Mesenchymal stem cell (in vitro differentiated cells and primary cell): Measurements from ENCODE around the gene TENM4.

ENCODE experiments used
- DNase-seq: peaks from one replicate; pipeline ENCODE4 v3.0.0-alpha.2; 2013
- H2AFZ ChIP-seq: one replicate; pipeline ENCODE4 v1.6.1; 2013; ENCODE audit warnings: low read depth, mild to moderate bottlenecking, control low read depth, inconsistent platforms, low read length, moderate library complexity
- H2AK5ac ChIP-seq: 2 replicates; pipeline ENCODE4 v1.6.1; 2013; ENCODE audit warnings: low read length, moderate library complexity, mild to moderate bottlenecking, inconsistent platforms; ENCODE audit not compliant: severe bottlenecking
- H2BK120ac ChIP-seq: one replicate; pipeline ENCODE4 v1.6.1; 2013; ENCODE audit warnings: low read depth, mild to moderate bottlenecking, inconsistent platforms, low read length, moderate library complexity
- H2BK12ac ChIP-seq, 2 experiments: one replicate each; pipeline ENCODE4 v1.6.1; 2013; ENCODE audit warnings: inconsistent platforms in 2 of 2, low read length in 2 of 2, mild to moderate bottlenecking in 2 of 2, moderate library complexity in 2 of 2, control low read depth in 1 of 2
- H2BK15ac ChIP-seq: one replicate; pipeline ENCODE4 v1.6.1; 2013; ENCODE audit warnings: mild to moderate bottlenecking, low read depth, inconsistent platforms; ENCODE audit not compliant: poor library complexity, severe bottlenecking
- H2BK5ac ChIP-seq: 2 replicates; pipeline ENCODE4 v1.6.1; 2013; ENCODE audit warnings: low read depth, mild to moderate bottlenecking, low read length, control low read depth, inconsistent platforms; ENCODE audit not compliant: poor library complexity, severe bottlenecking
- H3K14ac ChIP-seq, 2 experiments: one replicate each; pipeline ENCODE4 v1.6.1; 2013; ENCODE audit warnings: inconsistent platforms in 2 of 2, low read length in 2 of 2, control low read depth in 1 of 2, mild to moderate bottlenecking in 1 of 2, moderate library complexity in 1 of 2
- H3K18ac ChIP-seq, 2 experiments: one replicate each; pipeline ENCODE4 v1.6.1; 2013; ENCODE audit warnings: inconsistent platforms in 2 of 2, low read length in 2 of 2, control low read depth in 1 of 2, low read depth in 1 of 2, mild to moderate bottlenecking in 1 of 2
- H3K23ac ChIP-seq, 2 experiments: one replicate each; pipeline ENCODE4 v1.6.1; 2013; ENCODE audit warnings: inconsistent platforms in 2 of 2, low read length in 2 of 2, mild to moderate bottlenecking in 2 of 2, moderate library complexity in 2 of 2, control low read depth in 1 of 2
- H3K27ac ChIP-seq: 2 replicates; pipeline ENCODE4 v1.5.1; 2013; ENCODE audit warnings: mild to moderate bottlenecking, moderate library complexity, low read length, control low read depth, inconsistent platforms; ENCODE audit not compliant: poor library complexity, severe bottlenecking
- H3K27me3 ChIP-seq, 2 experiments: 2 replicates each; pipeline versions ENCODE4 v1.6.1 to v1.7.0; 2013; ENCODE audit warnings: low read length in 2 of 2, mild to moderate bottlenecking in 2 of 2, moderate library complexity in 2 of 2, control low read depth in 1 of 2, inconsistent platforms in 1 of 2; ENCODE audit not compliant: control insufficient read depth in 1 of 2, insufficient read depth in 1 of 2
- H3K36me3 ChIP-seq, 2 experiments: 2 replicates each; pipeline versions ENCODE4 v1.6.1 to v1.7.0; 2013; ENCODE audit warnings: low read length in 2 of 2, control low read depth in 1 of 2, inconsistent platforms in 1 of 2, low read depth in 1 of 2, mild to moderate bottlenecking in 1 of 2; ENCODE audit not compliant: insufficient read depth in 2 of 2, control insufficient read depth in 1 of 2
- H3K4ac ChIP-seq, 2 experiments: one replicate each; pipeline ENCODE4 v1.6.1; 2013; ENCODE audit warnings: inconsistent platforms in 2 of 2, low read length in 2 of 2, mild to moderate bottlenecking in 2 of 2, moderate library complexity in 2 of 2, control low read depth in 1 of 2, low read depth in 1 of 2
- H3K4me1 ChIP-seq: 2 replicates; pipeline ENCODE4 v1.6.1; 2013; ENCODE audit warnings: low read depth, low read length, control low read depth; ENCODE audit not compliant: control insufficient read depth, insufficient read depth
- H3K4me2 ChIP-seq: 2 replicates; pipeline ENCODE4 v1.6.1; 2013; ENCODE audit warnings: low read length, mild to moderate bottlenecking, inconsistent platforms; ENCODE audit not compliant: poor library complexity, severe bottlenecking
- H3K4me3 ChIP-seq, 2 experiments: 2 replicates each; pipeline versions ENCODE4 v1.5.1 to v1.7.0; 2013; ENCODE audit warnings: low read length in 2 of 2, mild to moderate bottlenecking in 2 of 2, control low read depth in 1 of 2, low read depth in 1 of 2; ENCODE audit not compliant: insufficient read depth in 1 of 2
- H3K79me1 ChIP-seq: replicated peaks from 2 replicates; pipeline ENCODE4 v1.6.1; 2013; ENCODE audit warnings: mild to moderate bottlenecking, control low read depth, low read length, inconsistent platforms; ENCODE audit not compliant: poor library complexity, severe bottlenecking
- H3K9ac ChIP-seq: 2 replicates; pipeline ENCODE4 v1.7.0; 2013; ENCODE audit warnings: mild to moderate bottlenecking, low read length, moderate library complexity
- H3K9me3 ChIP-seq: 2 replicates; pipeline ENCODE4 v1.7.0; 2013; ENCODE audit warnings: mild to moderate bottlenecking, low read length; ENCODE audit not compliant: control insufficient read depth
- H4K8ac ChIP-seq: one replicate; pipeline ENCODE4 v1.6.1; 2013; ENCODE audit warnings: inconsistent platforms, mild to moderate bottlenecking, low read length, moderate library complexity
- H4K91ac ChIP-seq: one replicate; pipeline ENCODE4 v1.6.1; 2013; ENCODE audit warnings: mild to moderate bottlenecking, low read length, inconsistent platforms
- WGBS: methylation state at CpG from one replicate; pipeline ENCODE4 v1.1.7; 2013; ENCODE audit warnings: mixed read lengths; 5-methylcytosine and 5-hydroxymethylcytosine counted together

Gene TENM4

DNA sequence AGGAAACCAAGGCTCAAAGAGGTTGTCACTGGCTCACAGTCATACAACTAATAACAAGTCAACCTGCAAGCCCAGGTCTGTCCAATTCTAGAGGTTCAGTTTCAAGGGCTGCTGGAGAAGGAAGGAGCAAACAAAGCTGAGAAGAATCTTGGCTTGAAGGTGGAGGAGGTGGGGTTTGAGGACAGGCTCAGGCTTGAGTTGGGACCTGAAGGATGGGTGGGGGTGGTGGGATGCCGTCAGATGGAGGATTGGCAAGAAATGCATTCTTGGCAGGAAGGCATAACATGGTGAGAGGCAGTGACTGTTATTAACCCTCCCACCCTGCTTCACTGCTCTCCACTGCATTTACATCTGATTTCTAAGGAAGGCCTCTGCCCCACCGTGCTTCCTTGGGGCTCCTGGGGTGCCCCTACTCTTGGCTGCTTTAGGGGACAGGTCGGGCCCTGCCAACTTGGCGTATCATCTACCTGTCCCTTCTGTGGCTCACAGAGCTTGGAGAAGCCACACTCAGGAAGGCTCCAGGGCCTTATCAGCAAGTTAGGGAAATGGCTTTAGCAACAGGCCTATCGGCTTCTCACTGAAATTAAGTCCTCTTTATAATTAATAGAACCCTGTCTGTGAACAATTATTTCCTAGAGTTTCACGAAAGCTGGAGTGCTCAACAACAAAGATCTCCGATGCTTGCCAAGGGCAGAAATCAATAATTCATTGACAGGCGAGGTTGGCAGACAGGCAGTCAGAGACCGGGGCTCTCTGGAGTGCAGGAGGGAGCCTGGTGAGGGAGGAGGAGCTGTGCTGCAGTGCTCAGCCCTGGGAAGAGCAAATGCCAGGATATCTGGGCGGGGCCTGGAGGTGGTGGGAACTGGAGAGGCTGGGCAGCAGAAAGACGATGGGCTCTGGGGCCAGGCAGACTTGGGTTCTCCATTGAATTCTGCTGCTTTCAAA lies 781.2 kb downstream of the TENM4 start:
- H2AFZ ChIP-seq, result no peak overlapping the region
- no peak overlapping the region for H2BK5ac ChIP-seq
- no peaks in the 10 kb centered on the region for H3K79me1 ChIP-seq
- H3K36me3 ChIP-seq, result peaks cover 6 to 34% of the 10 kb centered on the region in 2 experiments
- no peak overlapping the region for H3K18ac ChIP-seq
- H4K8ac ChIP-seq, result no peak overlapping the region
- H3K27ac ChIP-seq, result no peak overlapping the region
- H2BK12ac ChIP-seq, result no peak overlapping the region
- no peak overlapping the region for H3K4ac ChIP-seq
- DNase-seq, result no peak
- no peaks in the 10 kb centered on the region for H3K9me3 ChIP-seq
- 88% methylated on average over 9 of the region's 11 CpGs for WGBS
- no peak overlapping the region for H3K4me2 ChIP-seq
- no peak overlapping the region for H2AK5ac ChIP-seq
- no peak overlapping the region for H3K9ac ChIP-seq
- H3K4me3 ChIP-seq, result no peak overlapping the region
- H4K91ac ChIP-seq, result no peak overlapping the region
- H3K27me3 ChIP-seq, result peaks cover 0 to 18% of the 10 kb centered on the region in 2 experiments
- H2BK15ac ChIP-seq, result no peak overlapping the region
- H2BK120ac ChIP-seq, result no peak overlapping the region
- H3K14ac ChIP-seq, result no peak overlapping the region
- peak overlapping the region in 1 of 2 experiments; percentile 41 for H3K23ac ChIP-seq
- peaks cover 6% of the 10 kb centered on the region for H3K4me1 ChIP-seq

DNA sequence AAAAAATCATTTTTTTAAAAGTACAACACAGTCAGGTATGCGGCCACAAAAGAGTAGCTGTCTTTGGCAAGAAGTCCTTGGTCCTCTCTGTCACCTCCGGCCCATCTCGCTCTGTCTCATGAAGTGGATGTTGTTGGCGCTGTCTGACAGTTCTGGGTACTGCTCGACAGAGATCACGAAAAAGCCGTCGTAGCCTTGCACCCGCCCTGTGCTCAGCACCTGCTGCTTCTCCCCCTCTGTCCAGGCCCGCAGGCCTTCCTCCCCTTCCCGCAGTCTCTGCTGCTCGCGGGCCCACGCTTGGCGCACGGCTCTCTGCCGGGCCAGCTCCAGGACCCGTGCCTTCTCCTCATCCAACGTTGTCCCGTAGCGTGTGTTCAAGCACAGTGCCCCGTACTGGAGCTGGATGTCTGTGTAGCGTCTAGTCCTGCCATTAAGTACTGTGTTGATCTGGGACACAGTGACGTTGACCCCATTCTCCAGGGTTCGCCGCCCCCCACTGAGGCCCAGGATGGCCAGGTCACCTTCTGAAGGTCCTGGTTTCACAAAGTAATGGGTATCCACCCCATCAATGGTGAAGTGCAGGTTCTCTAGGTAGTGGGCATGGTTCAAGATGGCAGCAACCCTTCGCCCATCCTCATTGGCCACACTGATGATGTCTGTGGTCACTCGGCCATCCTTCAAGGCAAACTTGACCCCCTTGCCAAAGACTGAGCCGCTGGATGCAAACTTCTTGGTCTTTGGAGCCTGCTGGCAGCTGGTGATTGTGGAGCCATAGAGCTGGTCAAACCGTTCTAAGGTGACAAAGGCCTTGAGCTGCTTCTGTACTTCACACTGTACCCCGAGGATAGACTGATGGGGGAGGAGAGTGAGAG lies 782.6 kb downstream of the TENM4 start:
- H3K4me2 ChIP-seq, result no peak overlapping the region
- no peak overlapping the region for H3K23ac ChIP-seq
- H3K36me3 ChIP-seq, result peaks cover 6 to 34% of the 10 kb centered on the region in 2 experiments
- H2BK12ac ChIP-seq, result no peak overlapping the region
- H3K79me1 ChIP-seq, result no peaks in the 10 kb centered on the region
- no peak overlapping the region for H3K9ac ChIP-seq
- H3K4ac ChIP-seq, result no peak overlapping the region
- no peak overlapping the region for H3K18ac ChIP-seq
- H3K27me3 ChIP-seq, result peaks cover 0 to 11% of the 10 kb centered on the region in 2 experiments
- H3K4me1 ChIP-seq, result peaks cover 7% of the 10 kb centered on the region
- no peak overlapping the region for H3K27ac ChIP-seq
- no peaks in the 10 kb centered on the region for H3K9me3 ChIP-seq
- no peak overlapping the region for H2BK5ac ChIP-seq
- no peak overlapping the region for H4K91ac ChIP-seq
- WGBS, result 96% methylated on average over 30 of the region's 31 CpGs
- H2AFZ ChIP-seq, result no peak overlapping the region
- no peak overlapping the region for H2BK15ac ChIP-seq
- no peak overlapping the region for H4K8ac ChIP-seq
- no peak overlapping the region for H2AK5ac ChIP-seq
- H2BK120ac ChIP-seq, result no peak overlapping the region
- no peak overlapping the region for H3K4me3 ChIP-seq
- DNase-seq, result no peak
- peak overlapping the region in 1 of 2 experiments; percentile 21 for H3K14ac ChIP-seq

DNA sequence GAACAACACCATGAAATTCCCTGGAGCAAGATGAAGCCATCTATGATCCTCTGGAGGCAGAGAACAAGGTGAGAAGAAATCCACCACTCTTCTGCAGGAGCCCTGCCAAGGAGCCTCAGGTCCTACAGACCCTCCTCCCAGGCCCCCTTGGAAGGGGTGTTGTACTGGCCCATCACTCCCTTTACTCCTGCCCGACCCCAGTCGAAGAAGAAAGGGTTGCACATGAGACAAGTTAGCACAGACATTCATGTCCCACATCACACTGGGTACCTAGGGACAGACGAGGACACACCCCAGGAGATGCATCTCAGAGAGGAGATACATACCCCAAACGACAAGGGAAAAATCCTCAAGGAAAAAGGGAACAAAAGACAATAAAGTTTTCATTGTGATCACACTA lies 783.4 kb downstream of the TENM4 start:
- H3K18ac ChIP-seq, result no peak overlapping the region
- H2AFZ ChIP-seq, result no peak overlapping the region
- no peak for DNase-seq
- H3K23ac ChIP-seq, result no peak overlapping the region
- H3K9me3 ChIP-seq, result no peaks in the 10 kb centered on the region
- H4K8ac ChIP-seq, result no peak overlapping the region
- 91% methylated on average over 4 of the region's 4 CpGs for WGBS
- no peak overlapping the region for H4K91ac ChIP-seq
- no peak overlapping the region for H3K4ac ChIP-seq
- peaks cover 6 to 34% of the 10 kb centered on the region in 2 experiments for H3K36me3 ChIP-seq
- no peak overlapping the region for H3K4me2 ChIP-seq
- no peak overlapping the region for H3K9ac ChIP-seq
- no peak overlapping the region for H2BK15ac ChIP-seq
- no peak overlapping the region for H2BK5ac ChIP-seq
- H3K79me1 ChIP-seq, result no peaks in the 10 kb centered on the region
- H3K27ac ChIP-seq, result no peak overlapping the region
- H2AK5ac ChIP-seq, result no peak overlapping the region
- no peak overlapping the region for H2BK12ac ChIP-seq
- H3K27me3 ChIP-seq, result peaks cover 0 to 11% of the 10 kb centered on the region in 2 experiments
- no peak overlapping the region for H2BK120ac ChIP-seq
- no peak overlapping the region for H3K4me3 ChIP-seq
- H3K14ac ChIP-seq, result no peak overlapping the region
- H3K4me1 ChIP-seq, result peaks cover 7% of the 10 kb centered on the region

DNA sequence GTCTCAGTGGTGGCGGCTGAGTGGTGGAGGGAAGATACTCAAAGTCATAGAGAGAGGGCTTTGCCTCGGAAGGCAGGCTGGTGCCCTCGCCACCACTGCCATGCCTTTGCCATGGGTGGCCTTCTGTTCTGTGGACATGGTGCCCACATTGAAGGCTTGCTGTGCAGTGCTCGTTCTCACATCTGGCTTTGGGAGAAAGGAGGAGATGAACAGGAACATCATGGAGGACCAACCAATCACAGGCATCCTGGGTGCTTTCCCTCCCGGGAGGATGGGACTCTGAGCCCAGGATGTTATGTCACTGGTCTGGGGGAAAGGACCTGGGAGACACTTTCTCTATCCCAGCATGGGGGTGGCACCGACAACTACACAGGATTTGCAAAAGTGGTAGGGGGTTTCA lies 783.8 kb downstream of the TENM4 start:
- H3K79me1 ChIP-seq, result no peaks in the 10 kb centered on the region
- no peak overlapping the region for H4K91ac ChIP-seq
- DNase-seq, result no peak
- H3K4me3 ChIP-seq, result no peak overlapping the region
- H3K4me2 ChIP-seq, result no peak overlapping the region
- H3K27ac ChIP-seq, result no peak overlapping the region
- peaks cover 7% of the 10 kb centered on the region for H3K4me1 ChIP-seq
- no peak overlapping the region for H3K14ac ChIP-seq
- no peak overlapping the region for H4K8ac ChIP-seq
- no peak overlapping the region for H3K18ac ChIP-seq
- WGBS, result 93% methylated on average over 6 of the region's 6 CpGs
- no peak overlapping the region for H2BK5ac ChIP-seq
- no peak overlapping the region for H2BK120ac ChIP-seq
- H3K9ac ChIP-seq, result no peak overlapping the region
- H2AK5ac ChIP-seq, result no peak overlapping the region
- no peaks in the 10 kb centered on the region for H3K9me3 ChIP-seq
- H3K36me3 ChIP-seq, result peaks cover 6 to 34% of the 10 kb centered on the region in 2 experiments
- no peak overlapping the region for H2BK12ac ChIP-seq
- no peak overlapping the region for H3K23ac ChIP-seq
- H3K4ac ChIP-seq, result no peak overlapping the region
- H2BK15ac ChIP-seq, result no peak overlapping the region
- H3K27me3 ChIP-seq, result peaks cover 0 to 11% of the 10 kb centered on the region in 2 experiments
- no peak overlapping the region for H2AFZ ChIP-seq
